ENCODE results near the gene PTPRN2.

DNA sequence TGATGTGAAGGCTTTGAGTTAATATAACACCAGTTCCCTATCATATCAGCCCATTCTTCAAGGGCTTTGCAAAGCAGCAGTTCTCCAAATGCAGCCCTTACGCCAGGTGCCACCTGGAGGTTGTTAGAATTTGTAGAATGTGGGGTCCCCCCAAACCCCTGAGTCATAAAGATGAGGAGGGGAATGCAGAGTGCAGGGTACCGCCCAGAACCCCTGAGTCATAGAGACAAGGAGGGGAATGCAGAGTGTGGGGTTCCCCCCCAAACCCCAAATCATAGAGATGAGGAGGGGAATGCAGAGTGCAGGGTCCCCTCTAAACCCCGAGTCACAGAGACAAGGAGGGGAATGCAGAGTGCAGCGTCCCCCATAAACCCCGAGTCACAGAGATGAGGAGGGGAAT, 605.8 kb downstream of the PTPRN2 start:
- TF ChIP-seq, protein P1, sequence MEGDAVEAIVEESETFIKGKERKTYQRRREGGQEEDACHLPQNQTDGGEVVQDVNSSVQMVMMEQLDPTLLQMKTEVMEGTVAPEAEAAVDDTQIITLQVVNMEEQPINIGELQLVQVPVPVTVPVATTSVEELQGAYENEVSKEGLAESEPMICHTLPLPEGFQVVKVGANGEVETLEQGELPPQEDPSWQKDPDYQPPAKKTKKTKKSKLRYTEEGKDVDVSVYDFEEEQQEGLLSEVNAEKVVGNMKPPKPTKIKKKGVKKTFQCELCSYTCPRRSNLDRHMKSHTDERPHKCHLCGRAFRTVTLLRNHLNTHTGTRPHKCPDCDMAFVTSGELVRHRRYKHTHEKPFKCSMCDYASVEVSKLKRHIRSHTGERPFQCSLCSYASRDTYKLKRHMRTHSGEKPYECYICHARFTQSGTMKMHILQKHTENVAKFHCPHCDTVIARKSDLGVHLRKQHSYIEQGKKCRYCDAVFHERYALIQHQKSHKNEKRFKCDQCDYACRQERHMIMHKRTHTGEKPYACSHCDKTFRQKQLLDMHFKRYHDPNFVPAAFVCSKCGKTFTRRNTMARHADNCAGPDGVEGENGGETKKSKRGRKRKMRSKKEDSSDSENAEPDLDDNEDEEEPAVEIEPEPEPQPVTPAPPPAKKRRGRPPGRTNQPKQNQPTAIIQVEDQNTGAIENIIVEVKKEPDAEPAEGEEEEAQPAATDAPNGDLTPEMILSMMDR (IDR thresholded peaks at IDR 0.05), result no peak
- TF ChIP-seq POLR2A (IDR thresholded peaks at IDR 0.05) (no peak), EP300 (IDR thresholded peaks at IDR 0.05) (no peak)

All from sigmoid colon (tissue), 4 donors.